PC-3 (cell line): Measurements from ENCODE around the gene B4GALT5.

Experiments
- CTCF ChIP-seq: fragments of 300-600 bp; sonication (generic); conservative IDR thresholded peaks from 2 replicates; pipeline ENCODE4 v1.5.1; 2017; ENCODE audit warnings: antibody characterized with exemption, low read depth, mild to moderate bottlenecking, low read length
- EZH2 ChIP-seq: fragments of 300-600 bp; sonication (generic); IDR thresholded peaks from one replicate; pipeline ENCODE4 v1.6.1; 2017; ENCODE audit warnings: antibody characterized with exemption, mild to moderate bottlenecking, low read length; ENCODE audit not compliant: unreplicated experiment

DNA sequence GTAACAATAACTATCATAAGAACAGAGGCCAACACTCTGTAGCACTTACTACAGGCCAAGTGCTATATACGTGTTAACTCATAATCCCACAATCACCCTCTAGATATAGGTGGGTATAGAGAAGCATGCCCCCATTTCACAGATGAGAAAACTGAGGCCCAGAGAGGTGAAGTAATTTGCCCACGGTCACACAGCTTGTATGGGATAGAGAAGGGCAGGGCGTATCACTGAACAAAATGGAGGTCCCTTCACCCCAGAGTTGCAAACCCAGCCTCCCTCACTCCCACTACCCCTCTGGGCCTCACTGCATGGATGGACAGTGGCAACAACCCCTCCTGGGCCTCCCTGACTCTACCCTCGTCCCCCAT, 113.9 kb downstream of the B4GALT5 start:
- TF ChIP-seq CTCF (no peak), EZH2 (no peak)
